ENCODE results near the gene MEX3D. TPM values are rescaled to one million over a fixed set of nuclear protein-coding genes. Genes with fewer than 3 reads are reported as not detected.

The MEX3D gene
- total RNA-seq, 1 experiment from 2014 or later = 70.4 TPM

DNA sequence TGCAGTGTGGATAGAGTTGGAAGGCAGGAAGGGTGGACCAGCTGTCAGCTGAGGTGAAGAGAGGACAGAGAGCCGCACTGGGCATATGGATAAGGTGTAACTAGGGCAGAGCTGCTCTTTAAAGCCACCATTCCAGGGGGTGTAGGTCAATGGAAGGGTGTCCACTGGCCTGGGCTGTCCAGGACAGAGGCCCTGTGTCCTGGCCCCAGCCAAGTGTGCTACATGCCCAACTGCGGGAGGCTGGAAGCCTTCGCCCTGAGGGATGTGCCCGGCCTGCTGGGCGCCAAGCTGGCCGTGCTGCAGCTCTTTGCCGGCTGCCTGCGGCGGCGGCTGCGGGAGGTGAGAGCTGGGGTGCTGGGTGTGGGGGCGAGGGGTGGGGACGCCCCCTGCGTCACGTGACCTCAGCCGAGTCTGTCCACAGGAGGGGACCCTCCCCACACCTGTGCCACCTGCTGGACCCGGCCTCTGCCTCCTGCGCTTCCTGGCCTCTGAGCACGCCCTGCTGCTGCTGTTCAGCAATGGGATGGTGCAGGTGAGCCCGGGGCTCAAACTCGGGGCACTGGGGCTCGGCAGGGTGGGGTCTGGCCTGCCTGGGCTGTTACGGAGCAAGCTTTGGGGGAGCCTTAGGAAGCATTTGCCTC lies 34.5 kb downstream of the MEX3D start:
- H3K4me1 ChIP-seq (ENCODE audit: insufficient read depth, low read length) = no peaks in the 10 kb centered on the region
- TF ChIP-seq, protein P1, sequence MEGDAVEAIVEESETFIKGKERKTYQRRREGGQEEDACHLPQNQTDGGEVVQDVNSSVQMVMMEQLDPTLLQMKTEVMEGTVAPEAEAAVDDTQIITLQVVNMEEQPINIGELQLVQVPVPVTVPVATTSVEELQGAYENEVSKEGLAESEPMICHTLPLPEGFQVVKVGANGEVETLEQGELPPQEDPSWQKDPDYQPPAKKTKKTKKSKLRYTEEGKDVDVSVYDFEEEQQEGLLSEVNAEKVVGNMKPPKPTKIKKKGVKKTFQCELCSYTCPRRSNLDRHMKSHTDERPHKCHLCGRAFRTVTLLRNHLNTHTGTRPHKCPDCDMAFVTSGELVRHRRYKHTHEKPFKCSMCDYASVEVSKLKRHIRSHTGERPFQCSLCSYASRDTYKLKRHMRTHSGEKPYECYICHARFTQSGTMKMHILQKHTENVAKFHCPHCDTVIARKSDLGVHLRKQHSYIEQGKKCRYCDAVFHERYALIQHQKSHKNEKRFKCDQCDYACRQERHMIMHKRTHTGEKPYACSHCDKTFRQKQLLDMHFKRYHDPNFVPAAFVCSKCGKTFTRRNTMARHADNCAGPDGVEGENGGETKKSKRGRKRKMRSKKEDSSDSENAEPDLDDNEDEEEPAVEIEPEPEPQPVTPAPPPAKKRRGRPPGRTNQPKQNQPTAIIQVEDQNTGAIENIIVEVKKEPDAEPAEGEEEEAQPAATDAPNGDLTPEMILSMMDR (conservative IDR thresholded peaks at IDR 0.05) = no peak
- no peak overlapping the region for H2BK20ac ChIP-seq (ENCODE audit: low read depth, low read length, poor library complexity, severe bottlenecking)
- H3T11ph ChIP-seq (ENCODE audit: low read length) = no peak overlapping the region
- H4K8ac ChIP-seq (replicated peaks; ENCODE audit: insufficient read length, low read depth, low read length) = no peak overlapping the region
- no peak overlapping the region for H3K14ac ChIP-seq (ENCODE audit: insufficient read depth, low read length)
- no peaks in the 10 kb centered on the region for H3K27me3 ChIP-seq (ENCODE audit: insufficient read depth, low read length)
- WGBS (ENCODE audit: extremely low coverage, insufficient read length, low lambda C conversion rate) = no CpG with 5 or more reads among the region's 23 CpGs
- H2BK120ac ChIP-seq (ENCODE audit: low read depth, low read length, poor library complexity, severe bottlenecking) = no peak overlapping the region
- Mint-ChIP-seq H3K27me3 (ENCODE audit: low read depth) (peaks cover 30% of the 10 kb centered on the region), H3K9me3 (no peaks in the 10 kb centered on the region), H3K27ac (no peak overlapping the region), H3K4me3 (no peak overlapping the region), H3K4me1 (no peaks in the 10 kb centered on the region), H3K36me3 (ENCODE audit: insufficient read depth in 1 of 3, low read depth in 3 of 3) (no peaks in the 10 kb centered on the region)
- no peaks in the 10 kb centered on the region for H3K79me1 ChIP-seq (ENCODE audit: insufficient read depth, low read depth, low read length, poor library complexity, severe bottlenecking)
- no peak overlapping the region for H4K91ac ChIP-seq (ENCODE audit: insufficient read length, low read depth, low read length)
- no peak overlapping the region for H2AK5ac ChIP-seq (ENCODE audit: insufficient read length, low read length)
- H3K4ac ChIP-seq (ENCODE audit: low read depth, low read length) = no peak overlapping the region
- no peaks in the 10 kb centered on the region for H3K79me2 ChIP-seq (ENCODE audit: insufficient read depth, low read length)
- H3K9ac ChIP-seq (ENCODE audit: extremely low read depth, insufficient read length, low read length) = no peak overlapping the region
- H2AFZ ChIP-seq (ENCODE audit: low read length) = no peak overlapping the region
- H3K4me2 ChIP-seq (ENCODE audit: insufficient read depth, insufficient read length, low read length) = no peak overlapping the region
- H3K27ac ChIP-seq (ENCODE audit: insufficient read length, low read depth, low read length) = no peak overlapping the region
- H2BK5ac ChIP-seq (ENCODE audit: insufficient read length, low read length) = no peak overlapping the region
- no peaks in the 10 kb centered on the region for H3K9me3 ChIP-seq (ENCODE audit: control insufficient read depth, low read depth, low read length)
- no peaks in the 10 kb centered on the region for H3K23me2 ChIP-seq (ENCODE audit: insufficient read length, low read depth, low read length, poor library complexity, severe bottlenecking)
- no peaks in the 10 kb centered on the region for H4K20me1 ChIP-seq (ENCODE audit: control insufficient read depth, insufficient read depth, insufficient read length)
- H3K56ac ChIP-seq (ENCODE audit: insufficient read length, low read depth, low read length) = no peak overlapping the region
- DNase-seq = no peak
- no peak overlapping the region for H3K23ac ChIP-seq (ENCODE audit: insufficient read length, low read depth, low read length)
- no peak overlapping the region for H3K18ac ChIP-seq (ENCODE audit: insufficient read length, low read depth, low read length)
- no peak overlapping the region for H2BK15ac ChIP-seq (ENCODE audit: low read depth, low read length)
- H4K5ac ChIP-seq (ENCODE audit: insufficient read length, low read depth, low read length) = no peak overlapping the region
- no peak overlapping the region for H2BK12ac ChIP-seq (ENCODE audit: insufficient read length, low read depth, low read length)
